ENCODE measurements around the gene RGS2. TPM values are rescaled to one million over a fixed set of nuclear protein-coding genes. Genes with fewer than 3 reads are reported as not detected.

RGS2 gene
- total RNA-seq, 3 donors from 2014 or later = 45.9 to 753 (median 49.0) TPM

GRCh38 chr1:192839162-192840066, 30.6 kb downstream of the RGS2 start:
- no peaks in the 10 kb centered on the region for H3K36me3 ChIP-seq
- no peaks in the 10 kb centered on the region for H3K4me1 ChIP-seq
- H3K27ac ChIP-seq = no peak overlapping the region
- no peaks in the 10 kb centered on the region for H3K27me3 ChIP-seq
- TF ChIP-seq POLR2AphosphoS5 (IDR thresholded peaks at IDR 0.05) (no peak), CTCF (IDR thresholded peaks at IDR 0.05) (no peak), POLR2A (IDR thresholded peaks at IDR 0.05) (no peak)
- H3K9me3 ChIP-seq = no peaks in the 10 kb centered on the region
- DNase-seq (ENCODE audit: low spot score in 2 of 2) = no peak
- intact Hi-C loops (cut with DNase I; ENCODE audit: low total_unique reads) = no loop called here
- H3K4me3 ChIP-seq = no peak overlapping the region

GRCh38 chr1:192844360-192844759, 35.5 kb downstream of the RGS2 start:
- no peak for TF ChIP-seq POLR2AphosphoS5 (IDR thresholded peaks at IDR 0.05)
- no peak for TF ChIP-seq POLR2A (IDR thresholded peaks at IDR 0.05)
- TF ChIP-seq CTCF (IDR thresholded peaks at IDR 0.05) = no peak
- Histone ChIP-seq H3K4me3 (no peak overlapping the region), H3K27ac (no peak overlapping the region), H3K4me1 (no peaks in the 10 kb centered on the region), H3K27me3 (no peaks in the 10 kb centered on the region), H3K9me3 (no peaks in the 10 kb centered on the region), H3K36me3 (no peaks in the 10 kb centered on the region)
- intact Hi-C loops (cut with DNase I; ENCODE audit: low total_unique reads) = no loop called here
- DNase-seq (ENCODE audit: low spot score in 2 of 2) = no peak

GRCh38 chr1:192846950-192847349, 38.1 kb downstream of the RGS2 start:
- H3K27me3 ChIP-seq = no peaks in the 10 kb centered on the region
- no peaks in the 10 kb centered on the region for H3K36me3 ChIP-seq
- intact Hi-C loops (cut with DNase I; ENCODE audit: low total_unique reads) = no loop called here
- H3K4me3 ChIP-seq = no peak overlapping the region
- no peak for TF ChIP-seq CTCF (IDR thresholded peaks at IDR 0.05)
- TF ChIP-seq POLR2A (IDR thresholded peaks at IDR 0.05) = no peak
- no peak for TF ChIP-seq POLR2AphosphoS5 (IDR thresholded peaks at IDR 0.05)
- H3K9me3 ChIP-seq = no peaks in the 10 kb centered on the region
- no peak overlapping the region for H3K27ac ChIP-seq
- DNase-seq (ENCODE audit: low spot score in 2 of 2) = no peak
- no peaks in the 10 kb centered on the region for H3K4me1 ChIP-seq

- Histone ChIP-seq H3K9me3 (no peaks in the 10 kb centered on the region), H3K27ac (no peak overlapping the region), H3K36me3 (no peaks in the 10 kb centered on the region), H3K27me3 (no peaks in the 10 kb centered on the region), H3K4me1 (no peaks in the 10 kb centered on the region), H3K4me3 (no peak overlapping the region)
- no peak for TF ChIP-seq POLR2AphosphoS5 (IDR thresholded peaks at IDR 0.05)
- TF ChIP-seq POLR2A (IDR thresholded peaks at IDR 0.05) = no peak
- TF ChIP-seq CTCF (IDR thresholded peaks at IDR 0.05) = no peak
- intact Hi-C loops (cut with DNase I; ENCODE audit: low total_unique reads) = no loop called here
- DNase-seq (ENCODE audit: low spot score in 2 of 2) = no peak
These were observed 40.2 kb downstream of the RGS2 start for GRCh38 chr1:192849011-192849410.

- TF ChIP-seq POLR2AphosphoS5 (IDR thresholded peaks at IDR 0.05) = no peak
- no peak for TF ChIP-seq POLR2A (IDR thresholded peaks at IDR 0.05)
- TF ChIP-seq CTCF (IDR thresholded peaks at IDR 0.05) = no peak
- no peak for DNase-seq (ENCODE audit: low spot score in 2 of 2)
- H3K27me3 ChIP-seq = no peaks in the 10 kb centered on the region
- H3K36me3 ChIP-seq = no peaks in the 10 kb centered on the region
- H3K4me3 ChIP-seq = no peak overlapping the region
- no peaks in the 10 kb centered on the region for H3K9me3 ChIP-seq
- no peaks in the 10 kb centered on the region for H3K4me1 ChIP-seq
- intact Hi-C loops (cut with DNase I; ENCODE audit: low total_unique reads) = no loop called here
- H3K27ac ChIP-seq = no peak overlapping the region
These were observed 40.6 kb downstream of the RGS2 start for GRCh38 chr1:192849442-192849841.
